H9 (cell line): ENCODE results near the gene DGCR2. TPM values are rescaled to one million over a fixed set of nuclear protein-coding genes. Genes with fewer than 3 reads are reported as not detected.

Experiments
- DNase-seq: peaks from one replicate; pipeline ENCODE4 v3.0.0-alpha.2; 2017
- H2AFZ ChIP-seq: one replicate; pipeline ENCODE4 v1.6.1; 2013; ENCODE audit warnings: mild to moderate bottlenecking, low read length, control low read depth, moderate library complexity
- H2AK5ac ChIP-seq: 2 replicates; pipeline ENCODE4 v1.6.1; 2013; ENCODE audit warnings: low read length, control low read depth, mixed read lengths; ENCODE audit not compliant: insufficient read length
- H2BK120ac ChIP-seq: one replicate; pipeline ENCODE4 v1.6.1; 2013; ENCODE audit warnings: low read depth, mild to moderate bottlenecking, low read length, control low read depth, inconsistent platforms; ENCODE audit not compliant: poor library complexity, severe bottlenecking
- H2BK12ac ChIP-seq: 2 replicates; pipeline ENCODE4 v1.6.1; 2013; ENCODE audit warnings: low read length, control low read depth, mixed read lengths, low read depth; ENCODE audit not compliant: insufficient read length
- H2BK15ac ChIP-seq: 2 replicates; pipeline ENCODE4 v1.6.1; 2013; ENCODE audit warnings: low read depth, low read length, control low read depth
- H2BK20ac ChIP-seq: one replicate; pipeline ENCODE4 v1.6.1; 2013; ENCODE audit warnings: low read depth, mild to moderate bottlenecking, low read length, control low read depth, inconsistent platforms; ENCODE audit not compliant: poor library complexity, severe bottlenecking
- H2BK5ac ChIP-seq: 2 replicates; pipeline ENCODE4 v1.6.1; 2013; ENCODE audit warnings: low read length, control low read depth, mixed read lengths; ENCODE audit not compliant: insufficient read length
- H3K14ac ChIP-seq: 2 replicates; pipeline ENCODE4 v1.6.1; 2013; ENCODE audit warnings: low read length, control low read depth; ENCODE audit not compliant: insufficient read depth
- H3K18ac ChIP-seq: 2 replicates; pipeline ENCODE4 v1.6.1; 2013; ENCODE audit warnings: low read depth, mild to moderate bottlenecking, mixed read lengths, low read length, control low read depth; ENCODE audit not compliant: insufficient read length
- H3K23ac ChIP-seq: 2 replicates; pipeline ENCODE4 v1.6.1; 2013; ENCODE audit warnings: low read length, control low read depth, mixed read lengths, low read depth; ENCODE audit not compliant: insufficient read length
- H3K23me2 ChIP-seq: 2 replicates; pipeline ENCODE4 v1.6.1; 2013; ENCODE audit warnings: low read depth, mild to moderate bottlenecking, mixed read lengths, low read length, control low read depth; ENCODE audit not compliant: insufficient read length, poor library complexity, severe bottlenecking
- H3K27ac ChIP-seq: 2 replicates; pipeline ENCODE4 v1.5.1; 2013; ENCODE audit warnings: low read length, control low read depth, mixed read lengths, low read depth; ENCODE audit not compliant: insufficient read length
- H3K27me3 ChIP-seq: 2 replicates; pipeline ENCODE4 v1.6.1; 2013; ENCODE audit warnings: low read length, control low read depth, inconsistent platforms; ENCODE audit not compliant: insufficient read depth
- H3K4ac ChIP-seq: 2 replicates; pipeline ENCODE4 v1.6.1; 2013; ENCODE audit warnings: low read depth, mild to moderate bottlenecking, control low read depth, inconsistent platforms, low read length, moderate library complexity
- H3K4me1 ChIP-seq: 2 replicates; pipeline ENCODE4 v1.6.1; 2013; ENCODE audit warnings: low read length, control low read depth, inconsistent platforms; ENCODE audit not compliant: insufficient read depth
- H3K4me2 ChIP-seq: 2 replicates; pipeline ENCODE4 v1.6.1; 2013; ENCODE audit warnings: low read length, control low read depth, mixed read lengths; ENCODE audit not compliant: insufficient read length, insufficient read depth
- H3K56ac ChIP-seq: 2 replicates; pipeline ENCODE4 v1.6.1; 2013; ENCODE audit warnings: low read depth, mild to moderate bottlenecking, mixed read lengths, low read length, control low read depth; ENCODE audit not compliant: insufficient read length
- H3K79me1 ChIP-seq: 2 replicates; pipeline ENCODE4 v1.6.1; 2013; ENCODE audit warnings: low read depth, mild to moderate bottlenecking, moderate library complexity, low read length, control low read depth, inconsistent platforms; ENCODE audit not compliant: insufficient read depth, poor library complexity, severe bottlenecking
- H3K79me2 ChIP-seq: 2 replicates; pipeline ENCODE4 v1.6.1; 2013; ENCODE audit warnings: low read length, control low read depth, inconsistent platforms; ENCODE audit not compliant: insufficient read depth
- H3K9ac ChIP-seq: 2 replicates; pipeline ENCODE4 v1.6.1; 2013; ENCODE audit warnings: low read length, control low read depth, mixed read lengths; ENCODE audit not compliant: insufficient read length; ENCODE audit errors: extremely low read depth
- H3K9me3 ChIP-seq: one replicate; pipeline ENCODE4 v1.6.1; 2013; ENCODE audit warnings: low read depth, low read length, inconsistent platforms; ENCODE audit not compliant: control insufficient read depth
- H3T11ph ChIP-seq: one replicate; pipeline ENCODE4 v1.6.1; 2013; ENCODE audit warnings: mild to moderate bottlenecking, low read length, control low read depth, inconsistent platforms
- H4K20me1 ChIP-seq: one replicate; pipeline ENCODE4 v1.6.1; 2013; ENCODE audit not compliant: control insufficient read depth, insufficient read length, insufficient read depth
- H4K5ac ChIP-seq: 2 replicates; pipeline ENCODE4 v1.6.1; 2013; ENCODE audit warnings: low read depth, mild to moderate bottlenecking, mixed read lengths, low read length, control low read depth; ENCODE audit not compliant: insufficient read length
- H4K8ac ChIP-seq: replicated peaks from 2 replicates; pipeline ENCODE4 v1.6.1; 2013; ENCODE audit warnings: low read length, control low read depth, mixed read lengths, low read depth; ENCODE audit not compliant: insufficient read length
- H4K91ac ChIP-seq: 2 replicates; pipeline ENCODE4 v1.6.1; 2013; ENCODE audit warnings: low read depth, mild to moderate bottlenecking, moderate library complexity, mixed read lengths, low read length, control low read depth; ENCODE audit not compliant: insufficient read length
- H3K27ac Mint-ChIP-seq, 3 experiments: 2 replicates in 2 of 3; 3 replicates in 1 of 3; pipeline ENCODE4 v1.8.0; 2020 to 2021; ENCODE audit warnings: mixed read lengths in 3 of 3, mild to moderate bottlenecking in 1 of 3, moderate library complexity in 1 of 3
- H3K27me3 Mint-ChIP-seq: 2 replicates; pipeline ENCODE4 v1.8.0; 2021; ENCODE audit warnings: low read depth, mild to moderate bottlenecking, moderate library complexity, mixed read lengths
- H3K36me3 Mint-ChIP-seq, 3 experiments: 2 replicates in 2 of 3; 3 replicates in 1 of 3; pipeline ENCODE4 v1.8.0; 2020 to 2021; ENCODE audit warnings: low read depth in 3 of 3, mixed read lengths in 3 of 3; ENCODE audit not compliant: insufficient read depth in 1 of 3
- H3K4me1 Mint-ChIP-seq, 2 experiments: 2 replicates each; pipeline ENCODE4 v1.8.0; 2020; ENCODE audit warnings: mixed read lengths in 2 of 2
- H3K4me3 Mint-ChIP-seq, 2 experiments: 2 replicates in 1 of 2; 3 replicates in 1 of 2; pipeline ENCODE4 v1.8.0; 2020 to 2021; ENCODE audit warnings: mild to moderate bottlenecking in 2 of 2, mixed read lengths in 2 of 2, moderate library complexity in 1 of 2
- H3K9me3 Mint-ChIP-seq, 2 experiments: 2 replicates in 1 of 2; 3 replicates in 1 of 2; pipeline ENCODE4 v1.8.0; 2020; ENCODE audit warnings: mild to moderate bottlenecking in 2 of 2, mixed read lengths in 2 of 2, moderate library complexity in 1 of 2
- CTCF ChIP-seq: fragments of 200-600 bp; sonication (generic); conservative IDR thresholded peaks from 3 replicates; pipeline ENCODE4 v1.8.0; 2021; ENCODE audit warnings: antibody characterized with exemption, mild to moderate bottlenecking
- WGBS: extraction: QIAGEN DNeasy Blood & Tissue Kit; methylation state at CpG from one replicate; pipeline ENCODE4 v1.1.7; 2013; ENCODE audit warnings: missing lambda C conversion rate, low lambda C conversion rate, mixed read lengths; ENCODE audit not compliant: insufficient read length; ENCODE audit errors: extremely low coverage; 5-methylcytosine and 5-hydroxymethylcytosine counted together
- total RNA-seq: library from RNA; stranded (reverse); gene quantifications from 2 replicates; pipeline ENCODE4 v1.2.1, GENCODE V29; 2021

The DGCR2 gene
- total RNA-seq, 1 experiment from 2014 or later = 47.2 TPM

GRCh38 chr22:19139001-19139356, 16.8 kb upstream of the DGCR2 start:
- H2BK20ac ChIP-seq = no peak overlapping the region
- TF ChIP-seq CTCF = no peak
- H3K27me3 ChIP-seq = no peaks in the 10 kb centered on the region
- no peak overlapping the region for H2BK5ac ChIP-seq
- no peak overlapping the region for H4K5ac ChIP-seq
- DNase-seq = no peak
- H3K79me1 ChIP-seq = no peaks in the 10 kb centered on the region
- H4K8ac ChIP-seq = no peak overlapping the region
- no peaks in the 10 kb centered on the region for H3K9me3 ChIP-seq
- H2AFZ ChIP-seq = no peak overlapping the region
- H4K91ac ChIP-seq = no peak overlapping the region
- H2BK12ac ChIP-seq = no peak overlapping the region
- H3K9me3 Mint-ChIP-seq = no peaks in the 10 kb centered on the region
- H3K4me1 Mint-ChIP-seq = peaks cover 3 to 5% of the 10 kb centered on the region in 2 experiments
- H3K27ac Mint-ChIP-seq = no peak overlapping the region
- no peaks in the 10 kb centered on the region for H3K27me3 Mint-ChIP-seq
- H3K4ac ChIP-seq = no peak overlapping the region
- H2BK15ac ChIP-seq = no peak overlapping the region
- no peaks in the 10 kb centered on the region for H4K20me1 ChIP-seq
- H2BK120ac ChIP-seq = no peak overlapping the region
- H3T11ph ChIP-seq = no peak overlapping the region
- no peaks in the 10 kb centered on the region for H3K4me1 ChIP-seq
- no peak overlapping the region for H2AK5ac ChIP-seq
- no peak overlapping the region for H3K4me3 Mint-ChIP-seq
- H3K27ac ChIP-seq = no peak overlapping the region
- no peak overlapping the region for H3K14ac ChIP-seq
- no CpG with 5 or more reads among the region's 9 CpGs for WGBS
- H3K23ac ChIP-seq = no peak overlapping the region
- no peak overlapping the region for H3K9ac ChIP-seq
- peaks cover 2% of the 10 kb centered on the region; the same call in 1 of the 2 replicates for H3K79me2 ChIP-seq
- no peak overlapping the region for H3K18ac ChIP-seq
- no peak overlapping the region for H3K4me2 ChIP-seq
- H3K36me3 Mint-ChIP-seq = peaks cover 29 to 73% (median 66%) of the 10 kb centered on the region in 3 experiments
- H3K56ac ChIP-seq = no peak overlapping the region
- peaks cover 3% of the 10 kb centered on the region for H3K23me2 ChIP-seq
